Cardiac muscle cell (in vitro differentiated cells and primary cell): ENCODE measurements around the gene KCNA10. TPM values are rescaled to one million over a fixed set of nuclear protein-coding genes. Genes with fewer than 3 reads are reported as not detected.
A peak's percentile ranks its signal among the peaks of the same experiment; 100 is the strongest.

Experiments used
- DNase-seq, 2 donors: peaks; one replicate each; pipeline versions ENCODE4 v3.0.0 to v3.0.0-alpha.2; 2010 to 2017; ENCODE audit warnings: low read depth in 1 of 2, low spot score in 1 of 2
- H3K27ac ChIP-seq: fragments of 200-600 bp; sonication (generic); 2 replicates; pipeline ENCODE4 v1.5.1; 2016
- H3K27me3 ChIP-seq: fragments of 200-600 bp; sonication (generic); 2 replicates; pipeline ENCODE4 v1.6.0; 2016; ENCODE audit warnings: control low read depth
- H3K36me3 ChIP-seq: fragments of 200-600 bp; sonication (generic); 2 replicates; pipeline ENCODE4 v1.5.1; 2016; ENCODE audit warnings: control low read depth
- H3K4me1 ChIP-seq: fragments of 200-600 bp; sonication (generic); 2 replicates; pipeline ENCODE4 v1.8.1; 2017; ENCODE audit warnings: low read depth, mild to moderate bottlenecking, mixed run types
- H3K4me3 ChIP-seq: fragments of 200-600 bp; sonication (generic); 2 replicates; pipeline ENCODE4 v1.5.1; 2016; ENCODE audit warnings: mild to moderate bottlenecking
- H3K9me3 ChIP-seq: fragments of 200-600 bp; sonication (generic); 2 replicates; pipeline ENCODE4 v1.5.1; 2017; ENCODE audit warnings: low read depth, mild to moderate bottlenecking, control low read depth
- CTCF ChIP-seq: IDR thresholded peaks from 2 replicates; pipeline ENCODE4 v1.5.1; 2012; ENCODE audit warnings: low read depth, mild to moderate bottlenecking, low read length
- polyA plus RNA-seq: library from polyadenylated mRNA; unstranded; fragments of >200 nt; fragmentation: Nextera tagmentation; extraction: Ambion mirVana; gene quantifications from 2 replicates; pipeline ENCODE4 v1.2.1, GENCODE V29; 2016
- total RNA-seq: library from RNA; depleted of rRNA; stranded (reverse); fragments of >200 nt; gene quantifications from 2 replicates; pipeline ENCODE4 v1.2.3, GENCODE V29; 2016

Gene KCNA10
- total and polyA plus RNA-seq, 2 experiments from 2014 or later, result not detected

- TF ChIP-seq CTCF, result no peak
- Histone ChIP-seq H3K4me1 (no peaks in the 10 kb centered on the region), H3K9me3 (no peaks in the 10 kb centered on the region), H3K4me3 (no peak overlapping the region), H3K27ac (no peak overlapping the region), H3K27me3 (peaks cover 4% of the 10 kb centered on the region), H3K36me3 (no peaks in the 10 kb centered on the region)
- DNase-seq, result peak; percentile 71 to 75
These were observed 23.8 kb upstream of the KCNA10 start for GRCh38 chr1:110542725-110543124.

- H3K27me3 ChIP-seq, result peaks cover 4% of the 10 kb centered on the region
- no peak overlapping the region for H3K27ac ChIP-seq
- H3K4me1 ChIP-seq, result no peaks in the 10 kb centered on the region
- H3K36me3 ChIP-seq, result no peaks in the 10 kb centered on the region
- no peak for TF ChIP-seq CTCF
- H3K4me3 ChIP-seq, result no peak overlapping the region
- no peaks in the 10 kb centered on the region for H3K9me3 ChIP-seq
- no peak for DNase-seq
These were observed 23.0 kb upstream of the KCNA10 start for GRCh38 chr1:110541906-110542395.

- no peak for TF ChIP-seq CTCF
- H3K27ac ChIP-seq, result no peak overlapping the region
- H3K27me3 ChIP-seq, result peaks cover 4% of the 10 kb centered on the region
- no peaks in the 10 kb centered on the region for H3K36me3 ChIP-seq
- H3K4me1 ChIP-seq, result no peaks in the 10 kb centered on the region
- H3K9me3 ChIP-seq, result no peaks in the 10 kb centered on the region
- no peak overlapping the region for H3K4me3 ChIP-seq
- no peak for DNase-seq
These were observed 22.1 kb upstream of the KCNA10 start for GRCh38 chr1:110540891-110541685.

GRCh38 chr1:110538921-110539320, 19.9 kb upstream of the KCNA10 start:
- no peak for DNase-seq
- no peak overlapping the region for H3K27ac ChIP-seq
- H3K4me1 ChIP-seq, result no peaks in the 10 kb centered on the region
- no peak overlapping the region for H3K4me3 ChIP-seq
- H3K36me3 ChIP-seq, result no peaks in the 10 kb centered on the region
- no peak for TF ChIP-seq CTCF
- H3K9me3 ChIP-seq, result no peaks in the 10 kb centered on the region
- H3K27me3 ChIP-seq, result peaks cover 4% of the 10 kb centered on the region

GRCh38 chr1:110538075-110538474, 19.1 kb upstream of the KCNA10 start:
- Histone ChIP-seq H3K4me1 (no peaks in the 10 kb centered on the region), H3K4me3 (no peak overlapping the region), H3K9me3 (no peaks in the 10 kb centered on the region), H3K27ac (no peak overlapping the region), H3K27me3 (peaks cover 8% of the 10 kb centered on the region), H3K36me3 (no peaks in the 10 kb centered on the region)
- DNase-seq, result no peak
- TF ChIP-seq CTCF, result no peak
